ENCODE measurements around the gene THSD4.
"Not testable (repeated sequence)": the region's sequence is repeated elsewhere in the genome, so short reads cannot be mapped to it uniquely, and the experiment has no call there.

Gene THSD4

DNA sequence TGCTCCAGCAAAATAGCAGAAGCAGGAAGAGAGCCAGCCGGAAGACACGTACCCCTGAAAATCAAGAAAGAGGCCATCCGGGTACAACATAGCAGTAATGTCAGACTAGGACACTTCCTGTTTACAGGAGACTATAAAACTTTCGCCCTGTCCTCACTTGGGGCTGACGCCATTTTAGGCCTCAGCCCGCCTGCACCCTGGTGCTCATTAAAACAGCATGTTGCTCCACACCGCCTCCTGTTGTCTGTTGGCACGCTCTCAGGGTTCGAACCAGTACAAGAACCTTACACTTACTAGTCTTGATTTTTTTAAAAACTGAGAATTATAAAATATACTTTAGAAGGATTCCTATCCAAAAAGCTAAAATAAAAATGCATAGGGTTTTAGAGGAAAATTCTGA lies 535.3 kb downstream of the THSD4 start:
- no peak for DNase-seq

DNA sequence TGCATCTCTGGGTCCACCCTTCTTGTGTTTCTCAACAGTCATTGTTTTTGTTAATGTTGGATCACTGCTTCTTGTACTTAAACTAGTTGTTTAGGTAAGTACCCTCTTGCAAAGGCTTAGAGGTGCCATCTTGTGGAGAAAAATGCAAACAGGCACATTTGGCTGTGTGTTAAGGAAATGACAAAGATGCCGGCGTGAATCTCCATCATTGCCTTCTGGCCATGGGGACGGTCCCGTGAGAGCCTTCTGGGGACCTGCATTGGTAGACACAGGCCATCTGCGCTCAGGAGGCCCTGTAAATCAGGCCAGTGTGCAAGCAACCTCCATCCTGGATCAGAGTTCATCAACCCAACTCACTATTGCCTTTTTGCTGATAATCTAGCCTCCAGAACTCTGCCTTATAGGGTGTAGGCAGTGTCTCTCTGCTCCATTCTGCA lies 536.5 kb downstream of the THSD4 start:
- peak; percentile 15 for DNase-seq

DNA sequence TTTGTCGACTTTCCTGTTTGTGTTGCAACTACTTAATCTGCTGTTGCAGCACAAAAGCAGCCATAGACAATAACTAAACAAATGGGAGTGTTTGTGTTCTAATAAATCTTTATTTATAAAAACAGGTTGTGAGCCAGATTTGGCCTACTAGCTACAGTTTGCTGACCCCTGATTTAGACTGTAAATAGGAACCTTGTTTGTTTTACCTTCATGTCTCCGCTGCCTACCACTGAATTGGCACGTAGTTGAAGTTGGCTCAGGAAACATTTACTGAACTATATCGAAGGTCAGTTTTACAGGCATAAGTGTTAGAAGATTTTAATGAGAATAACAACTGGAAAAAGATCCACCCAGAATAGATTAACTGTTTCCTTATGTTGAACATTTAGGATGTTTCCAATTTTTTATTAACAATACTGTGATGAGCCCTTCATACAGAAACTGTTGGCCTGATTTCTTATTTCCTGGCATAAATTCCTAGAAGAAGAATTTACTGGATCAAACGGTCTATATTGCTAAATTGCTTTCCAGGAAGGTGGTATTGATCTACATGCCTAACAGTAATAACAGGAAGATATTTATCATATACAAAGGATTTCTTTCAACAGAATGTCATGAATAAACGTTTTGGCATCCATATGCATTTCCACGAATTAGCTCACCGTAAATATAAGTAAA lies 538.9 kb downstream of the THSD4 start:
- no peak for DNase-seq

DNA sequence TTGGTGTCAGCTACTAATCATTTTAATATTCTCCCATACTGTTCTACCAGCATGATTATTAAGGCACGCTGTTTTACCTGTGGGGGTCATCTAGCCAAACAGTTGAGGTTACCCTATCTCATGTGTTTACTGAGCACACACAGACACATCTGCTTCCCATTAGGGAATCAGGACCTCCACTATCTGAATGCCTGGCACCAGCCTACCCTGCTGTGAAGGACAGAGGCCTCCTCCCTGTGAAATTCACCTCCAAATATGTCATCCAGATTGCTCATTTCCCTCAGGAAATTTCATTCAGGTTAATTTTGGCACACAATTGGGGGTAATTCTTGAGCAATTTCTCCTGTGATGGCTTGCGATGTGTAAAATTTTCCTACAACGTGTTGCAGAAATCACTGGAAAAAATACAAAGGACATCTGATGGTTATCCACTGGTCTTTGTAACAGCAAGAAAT lies 539.5 kb downstream of the THSD4 start:
- DNase-seq: no peak

DNA sequence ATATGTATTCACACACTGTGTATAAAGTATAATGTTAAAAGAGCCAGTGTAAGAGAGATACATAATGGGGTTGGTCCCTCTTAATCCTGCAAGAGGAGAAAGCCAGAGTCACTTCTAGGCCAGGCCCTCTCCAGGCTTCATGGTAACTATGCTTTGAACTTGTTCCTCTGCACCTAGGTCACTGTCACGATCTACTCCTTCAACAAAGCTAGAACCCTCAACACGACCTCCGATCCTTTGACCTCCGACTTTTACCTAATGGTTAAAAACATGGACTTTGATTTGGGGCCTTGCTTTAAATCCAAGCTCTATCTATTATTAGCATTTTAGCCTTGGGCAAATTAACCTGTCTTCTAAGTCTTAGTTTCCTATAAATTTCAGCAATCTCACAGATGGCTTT lies 541.2 kb downstream of the THSD4 start:
- no peak for DNase-seq

DNA sequence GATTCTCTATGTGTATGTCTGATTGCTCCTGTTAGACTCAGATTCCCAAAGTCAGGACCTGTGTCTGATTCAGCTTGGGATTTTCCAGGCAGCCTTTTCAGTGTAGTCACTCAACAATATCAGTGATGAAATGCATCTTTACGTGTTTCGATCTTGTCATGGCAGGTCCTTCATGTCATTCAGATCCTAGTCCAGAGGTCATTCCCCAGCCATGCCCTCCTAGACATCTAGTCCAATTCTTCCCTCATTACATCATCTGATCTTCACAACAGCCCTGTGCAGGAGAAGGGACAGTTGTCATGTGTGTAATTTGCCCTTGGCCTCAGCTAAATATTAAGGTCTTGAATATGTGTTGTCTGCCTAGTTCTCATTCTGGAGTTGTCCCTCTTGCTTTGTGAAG lies 541.9 kb downstream of the THSD4 start:
- no peak for DNase-seq

DNA sequence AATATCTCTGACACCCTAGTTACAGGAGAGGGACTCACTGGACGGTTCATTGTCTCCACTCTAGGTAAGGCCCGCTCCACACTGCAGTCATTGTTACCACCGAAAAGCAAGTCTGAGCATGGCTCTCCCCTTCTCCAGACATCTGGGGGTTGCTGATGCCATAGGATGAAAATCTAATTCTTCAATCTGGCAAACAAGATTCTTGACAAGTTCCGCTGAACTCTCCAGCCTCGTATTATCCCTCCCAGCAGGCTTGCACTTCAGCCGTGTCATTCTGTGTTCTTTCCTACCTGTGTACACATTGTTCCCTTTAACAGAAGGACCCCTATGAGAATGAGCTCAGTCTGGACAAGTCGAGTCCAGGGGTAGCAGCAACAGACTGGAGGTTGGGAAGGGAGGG lies 542.8 kb downstream of the THSD4 start:
- no peak for DNase-seq

DNA sequence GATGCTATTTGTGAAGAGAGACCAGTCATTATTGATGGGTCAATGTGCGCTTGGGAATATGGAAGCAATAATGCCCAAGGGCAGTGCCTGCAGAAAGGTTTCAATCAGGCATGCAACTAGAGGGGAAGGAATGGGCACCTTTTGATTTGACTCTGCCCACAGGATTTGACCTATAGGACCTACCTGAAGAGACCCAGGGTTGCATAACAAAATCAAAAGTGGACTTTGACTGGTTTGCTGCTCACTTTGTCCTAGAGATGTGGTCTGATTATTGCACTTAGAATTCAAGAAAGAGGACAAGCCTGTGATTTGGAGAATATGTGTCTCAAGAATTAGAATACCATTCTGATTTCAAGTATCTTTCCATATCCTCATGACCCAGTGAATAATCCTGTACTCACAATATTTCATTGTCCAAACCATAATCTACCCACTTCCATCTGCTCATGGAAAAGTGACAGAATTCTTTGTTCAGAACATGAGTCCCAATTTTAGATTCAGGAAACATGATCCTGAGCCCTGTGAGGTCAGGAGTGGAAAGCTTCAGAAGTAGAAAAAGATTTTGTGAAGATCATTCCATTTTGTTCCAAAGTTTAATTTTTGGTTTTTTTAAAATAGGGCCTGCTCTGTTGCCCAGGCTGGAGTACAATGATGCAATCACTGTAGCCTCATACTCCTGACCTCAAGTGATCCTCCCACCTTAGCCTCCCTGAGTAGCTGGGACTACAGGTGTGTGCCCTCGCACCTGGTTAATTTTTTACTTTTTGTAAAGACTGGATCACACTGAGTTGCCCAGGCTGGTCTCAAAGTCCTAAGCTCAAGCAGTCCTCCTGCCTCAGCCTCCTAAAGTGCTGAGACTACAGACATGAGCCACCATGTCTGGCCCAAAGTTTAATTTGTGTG lies 543.8 kb downstream of the THSD4 start:
- no peak for DNase-seq

DNA sequence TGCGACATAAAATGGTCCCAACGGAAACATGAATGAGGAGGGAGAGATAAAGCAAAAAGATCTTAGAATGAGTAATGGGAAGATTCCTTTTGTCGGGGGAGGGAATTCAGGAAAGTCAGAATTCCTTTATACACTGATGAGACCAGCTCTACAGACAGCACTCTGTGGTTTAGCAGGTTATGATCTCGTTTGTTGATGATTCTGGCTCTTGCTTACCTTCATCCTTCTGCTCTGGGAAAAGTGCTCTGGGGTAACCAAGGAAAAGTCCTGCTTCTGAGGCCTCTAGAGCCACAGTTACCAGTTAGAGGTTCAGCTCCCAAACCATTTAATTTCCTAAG lies 544.4 kb downstream of the THSD4 start:
- no peak for DNase-seq

DNA sequence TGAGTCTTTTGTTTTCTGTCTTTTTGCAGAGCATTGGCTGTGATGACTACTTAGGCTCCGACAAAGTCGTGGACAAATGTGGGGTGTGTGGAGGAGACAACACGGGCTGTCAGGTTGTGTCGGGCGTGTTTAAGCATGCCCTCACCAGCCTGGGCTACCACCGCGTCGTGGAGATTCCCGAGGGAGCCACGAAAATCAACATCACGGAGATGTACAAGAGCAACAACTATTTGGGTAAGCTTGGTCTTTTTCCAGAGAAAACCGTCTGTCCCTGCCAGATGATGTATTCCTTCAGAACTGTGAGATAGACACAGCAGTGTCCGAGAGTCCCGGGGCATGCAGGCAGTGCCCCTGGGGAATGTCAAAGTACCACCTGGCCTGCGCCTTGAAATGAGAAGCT lies 545.2 kb downstream of the THSD4 start:
- DNase-seq: no peak

DNA sequence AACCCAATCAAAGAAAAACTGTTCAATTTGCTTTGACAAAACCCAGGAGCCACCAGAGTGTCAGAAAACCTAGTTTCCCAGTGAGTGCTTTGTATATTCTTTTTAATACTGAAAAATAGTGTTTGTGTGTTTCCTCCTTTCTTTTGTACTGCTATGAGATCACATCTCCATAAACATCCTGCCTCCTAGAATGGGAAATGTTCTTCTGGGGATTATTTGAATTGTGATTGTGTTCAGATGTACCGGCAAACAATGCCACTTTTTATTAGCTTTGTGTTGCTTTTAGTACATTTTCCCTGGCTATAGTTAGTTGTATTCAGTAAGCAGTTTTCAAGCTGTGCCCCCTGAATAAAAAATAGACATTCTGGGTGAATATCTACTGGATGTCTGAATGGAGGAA lies 547.0 kb downstream of the THSD4 start:
- DNase-seq: no peak

DNA sequence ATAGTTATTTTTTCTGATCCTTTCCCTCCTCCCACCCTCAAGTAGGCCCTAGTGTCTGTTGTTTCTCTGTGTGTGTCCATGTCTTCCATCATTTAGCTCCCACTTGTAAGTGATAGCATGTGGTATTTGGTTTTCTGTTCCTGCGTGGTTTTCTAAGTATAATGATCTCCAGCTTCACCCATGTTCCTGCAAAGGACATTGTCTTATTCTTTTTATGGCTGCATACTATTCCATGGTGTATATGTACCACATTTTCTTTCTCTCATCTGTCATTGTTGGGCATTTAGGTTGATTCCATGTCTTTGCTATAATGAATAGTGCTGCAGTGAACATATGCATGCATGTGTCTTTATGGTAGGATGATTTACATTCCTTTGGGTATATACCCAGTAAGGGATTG lies 549.4 kb downstream of the THSD4 start:
- no peak for DNase-seq

DNA sequence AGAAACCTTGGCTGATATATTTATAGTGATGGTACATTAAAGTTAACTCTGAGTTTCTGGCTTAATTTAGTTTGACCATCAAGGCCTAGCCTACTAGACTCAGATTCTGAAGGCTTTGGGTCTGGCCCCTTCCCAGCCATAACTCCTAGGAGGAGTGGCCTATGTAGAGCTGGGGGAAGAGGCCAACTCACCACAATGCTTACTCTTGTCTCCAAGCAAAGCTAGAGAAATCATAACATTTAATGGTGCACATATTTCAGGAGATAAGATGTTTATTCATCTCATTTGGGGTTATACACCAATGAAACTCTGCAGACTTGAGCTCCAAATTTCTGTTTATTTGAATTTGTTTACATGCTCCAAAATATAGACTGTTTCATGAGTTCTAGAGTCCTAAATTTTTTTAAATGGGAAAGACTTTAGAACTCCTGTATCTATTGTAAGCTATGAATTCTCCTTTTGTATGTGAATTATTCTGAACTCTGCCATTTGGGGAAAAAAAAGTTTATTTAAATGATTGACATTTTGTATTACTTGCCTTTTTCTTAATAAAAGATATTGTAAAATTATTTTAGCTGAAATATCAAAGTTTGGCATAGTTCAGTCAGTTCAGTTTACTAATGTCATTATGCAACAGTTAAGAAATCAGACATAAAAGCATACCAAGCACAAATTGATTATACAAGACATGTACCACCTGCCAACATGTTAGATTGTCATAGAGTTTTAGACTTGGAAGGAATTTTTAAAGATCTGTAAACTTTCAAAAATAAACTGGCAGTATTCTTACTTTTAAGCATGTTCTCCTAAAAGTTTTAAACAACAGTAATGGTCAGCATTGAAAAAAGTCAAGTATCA lies 551.7 kb downstream of the THSD4 start:
- DNase-seq: no peak

DNA sequence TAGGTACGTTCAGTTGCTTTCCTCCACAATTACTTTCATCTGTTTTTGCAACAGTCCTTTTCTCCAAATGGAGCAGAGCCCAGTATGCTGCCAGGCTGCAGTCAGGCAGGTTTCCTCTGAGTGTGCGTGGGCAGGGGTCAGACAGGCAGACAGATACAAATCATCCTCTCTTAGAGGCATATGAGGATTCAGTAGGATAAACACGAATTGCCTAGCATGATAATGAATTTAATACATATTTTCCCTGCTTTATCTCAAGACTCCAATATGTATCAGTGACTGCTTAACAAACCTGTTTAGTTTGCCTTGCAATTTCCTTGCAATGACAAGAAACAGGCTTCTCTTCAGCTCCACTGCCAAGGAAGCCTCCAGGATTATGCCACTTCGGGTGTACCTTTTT lies 554.4 kb downstream of the THSD4 start:
- DNase-seq: no peak

DNA sequence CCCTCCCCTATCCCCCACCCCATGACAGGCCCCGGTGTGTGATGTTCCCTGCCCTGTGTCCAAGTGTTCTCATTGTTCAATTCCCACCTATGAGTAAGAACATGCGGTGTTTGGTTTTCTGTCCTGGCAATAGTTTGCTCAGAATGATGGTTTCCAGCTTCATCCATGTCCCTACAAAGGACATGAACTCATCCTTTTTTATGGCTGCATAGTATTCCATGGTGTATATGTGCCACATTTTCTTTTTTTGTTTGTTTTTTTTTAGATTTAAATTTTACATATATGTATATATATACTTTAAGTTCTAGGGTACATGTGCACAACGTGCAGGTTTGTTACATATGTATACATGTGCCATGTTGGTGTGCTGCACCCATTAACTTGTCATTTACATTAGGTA lies 555.0 kb downstream of the THSD4 start:
- not testable (repeated sequence) for DNase-seq

DNA sequence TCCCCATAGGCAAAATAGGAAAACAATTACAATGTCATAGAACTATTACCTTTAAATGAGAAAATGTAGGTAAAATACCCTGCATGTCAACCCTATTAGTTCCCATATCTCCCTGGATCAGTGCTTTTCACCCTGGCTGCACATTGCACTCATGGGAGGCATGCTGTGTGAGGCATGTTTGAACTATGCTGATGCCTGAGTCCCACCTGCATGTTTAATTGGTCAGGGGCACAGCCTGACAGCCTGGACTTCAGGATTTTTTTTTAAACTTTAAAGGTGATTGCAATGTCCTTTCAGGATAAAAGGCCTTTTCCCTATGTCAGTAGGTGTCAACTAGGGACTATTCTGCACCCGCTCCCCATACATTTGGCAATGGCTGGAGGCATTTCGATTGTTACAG lies 559.1 kb downstream of the THSD4 start:
- DNase-seq: no peak

DNA sequence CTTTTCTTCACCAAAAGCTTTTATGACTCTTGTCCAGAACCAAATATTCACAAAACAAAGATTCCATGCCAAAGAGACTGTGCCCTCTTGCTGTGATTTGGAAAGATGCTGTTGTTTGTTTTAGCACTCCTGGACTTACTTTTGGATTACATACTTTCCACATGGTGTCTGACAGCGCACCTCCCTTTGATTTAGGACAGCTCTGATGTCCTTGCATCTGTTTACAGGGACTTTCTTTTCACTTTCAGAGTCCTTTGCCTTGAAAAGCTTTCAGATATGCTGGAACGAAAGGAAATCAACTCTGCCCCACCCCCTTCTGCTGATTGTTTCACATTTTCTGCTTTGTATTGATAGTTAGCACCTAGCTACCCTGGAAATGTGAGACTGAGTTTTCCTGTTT lies 562.1 kb downstream of the THSD4 start:
- DNase-seq: no peak

DNA sequence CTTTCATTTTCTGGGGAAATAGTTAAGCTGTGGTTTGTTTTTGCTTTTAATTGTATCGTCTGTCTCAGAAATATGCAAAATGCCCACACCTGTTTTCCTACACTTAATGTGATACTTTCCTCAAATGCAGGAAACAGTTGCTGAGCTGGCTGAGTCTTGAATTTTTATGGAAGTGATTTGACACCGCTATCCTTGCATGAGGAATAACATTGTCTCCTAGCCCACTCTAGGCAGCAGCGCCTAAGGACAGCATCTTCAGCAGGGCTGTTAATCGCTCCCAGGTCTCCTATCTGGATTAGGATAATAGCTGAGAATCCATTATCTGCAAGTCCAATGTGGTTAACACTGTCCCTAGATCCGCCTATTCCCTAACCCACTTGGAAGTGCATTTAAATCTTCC lies 562.5 kb downstream of the THSD4 start:
- DNase-seq: no peak

DNA sequence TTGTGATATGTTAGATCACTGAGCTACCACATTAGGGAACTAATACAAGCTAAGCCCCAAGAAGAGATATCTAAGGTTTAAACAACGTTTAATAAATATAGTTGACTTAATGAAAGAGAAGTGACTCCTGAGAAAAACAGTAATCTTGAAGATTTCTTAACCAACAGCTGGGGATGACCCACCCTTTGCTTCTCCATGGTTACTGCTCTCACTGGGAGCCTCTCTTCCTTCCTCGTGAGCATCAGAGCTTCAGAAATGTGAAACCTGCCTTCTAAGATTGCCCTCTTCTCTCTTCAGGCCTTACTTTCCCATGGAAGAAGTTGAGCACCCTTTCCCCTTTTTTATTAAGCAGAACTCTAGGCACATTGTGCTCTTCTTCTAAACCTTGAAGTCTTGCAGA lies 562.9 kb downstream of the THSD4 start:
- DNase-seq: no peak

DNA sequence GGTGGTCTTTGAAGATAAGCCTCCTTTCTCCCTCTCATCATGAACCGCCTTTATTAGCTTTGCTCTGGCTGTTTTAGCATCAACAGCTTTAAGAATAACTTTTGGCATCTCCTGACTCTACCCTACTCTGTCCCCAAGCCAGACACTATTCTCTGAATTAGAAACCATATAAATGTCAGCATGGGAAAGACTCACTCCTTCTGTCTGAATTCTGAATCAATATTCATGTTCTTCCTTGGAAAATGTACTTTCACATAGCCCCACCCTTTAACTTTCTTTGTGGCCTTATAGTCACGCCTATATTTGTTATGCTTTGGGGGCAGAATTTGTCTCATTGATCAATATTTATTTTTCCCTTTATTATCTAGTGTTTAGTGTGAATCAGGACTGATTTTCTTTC lies 563.3 kb downstream of the THSD4 start:
- DNase-seq: no peak

DNA sequence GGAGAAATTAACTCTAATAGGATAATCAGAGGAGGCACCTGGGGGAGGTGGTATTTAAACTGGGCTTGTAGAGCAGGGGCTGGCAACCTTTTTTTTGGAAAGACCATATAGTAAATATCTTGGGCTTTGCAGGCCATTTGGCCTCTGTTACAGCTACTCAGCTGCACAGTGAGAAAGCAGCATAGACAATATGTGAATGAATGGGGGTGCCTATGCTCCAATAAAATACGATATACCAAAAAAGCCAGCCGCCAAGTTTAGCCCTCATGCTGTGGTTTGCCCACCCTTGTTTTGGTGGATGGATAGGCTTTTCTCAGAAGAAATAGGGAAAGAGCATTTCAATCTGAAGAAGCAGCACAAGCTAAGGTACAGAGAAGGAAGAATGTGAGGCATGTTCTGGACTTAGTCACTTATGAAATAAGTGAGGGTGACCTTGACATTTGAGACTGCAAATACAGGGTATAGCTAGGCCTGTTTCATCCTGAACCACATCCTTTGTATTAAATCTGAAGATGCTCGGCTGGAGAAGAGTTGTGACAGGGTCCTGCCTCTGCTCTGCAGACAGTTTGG lies 564.0 kb downstream of the THSD4 start:
- DNase-seq: no peak

DNA sequence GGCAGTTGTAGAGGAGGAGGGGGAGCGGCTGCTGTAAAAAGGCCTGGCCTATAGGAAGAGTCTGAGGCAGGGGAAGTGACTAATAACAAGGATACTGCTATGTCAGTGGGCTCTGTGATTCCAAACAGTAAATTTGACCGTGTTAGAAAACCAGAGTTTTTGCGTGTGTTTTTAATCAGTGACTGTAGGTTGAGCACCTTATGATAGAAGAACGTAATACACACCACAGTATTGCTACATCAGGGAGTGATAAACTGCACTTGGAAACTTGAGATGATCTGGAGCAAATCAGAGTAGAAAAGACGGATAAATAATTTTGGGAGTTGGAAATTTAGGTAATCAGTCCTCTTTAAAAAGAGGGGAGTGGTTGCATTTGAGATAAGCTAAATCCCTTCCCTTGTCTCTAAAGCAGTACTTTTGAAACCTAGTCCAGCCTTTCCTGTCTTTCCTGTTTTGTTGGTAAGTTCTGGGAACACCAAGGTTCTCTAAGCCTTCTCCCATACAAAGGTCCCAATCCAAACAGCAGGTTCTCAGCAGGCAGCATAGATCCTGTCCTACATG lies 564.6 kb downstream of the THSD4 start:
- no peak for DNase-seq

DNA sequence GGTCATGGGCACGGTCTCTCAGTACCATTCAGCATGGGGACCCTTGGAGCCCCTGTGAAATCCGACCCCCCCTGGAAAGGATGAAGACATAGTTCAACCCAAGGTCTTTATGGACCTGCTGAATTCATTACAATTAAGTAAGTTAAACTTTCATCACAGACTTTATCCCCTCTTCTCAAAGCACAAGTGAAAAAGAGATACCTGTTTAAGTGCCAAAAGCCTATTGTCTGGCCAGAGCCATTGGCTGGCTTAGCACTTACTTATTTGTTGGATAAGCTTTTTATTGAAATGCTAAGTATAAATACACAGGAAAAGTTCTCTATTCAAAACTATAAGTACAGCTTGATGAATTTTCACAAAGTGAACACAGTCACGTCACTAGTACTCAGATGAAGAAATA lies 566.7 kb downstream of the THSD4 start:
- DNase-seq: no peak
